NCI-H2196 (cell line): Measurements from ENCODE around the gene OR6K3.
"Not testable (repeated sequence)": the region's sequence is repeated elsewhere in the genome, so short reads cannot be mapped to it uniquely, and the experiment has no call there.

Experiments
- DNase-seq: peaks from one replicate; lab custom pipeline; 2025; ENCODE audit not compliant: unreplicated experiment; lab: John Stamatoyannopoulos, UW

Gene OR6K3, protein sequence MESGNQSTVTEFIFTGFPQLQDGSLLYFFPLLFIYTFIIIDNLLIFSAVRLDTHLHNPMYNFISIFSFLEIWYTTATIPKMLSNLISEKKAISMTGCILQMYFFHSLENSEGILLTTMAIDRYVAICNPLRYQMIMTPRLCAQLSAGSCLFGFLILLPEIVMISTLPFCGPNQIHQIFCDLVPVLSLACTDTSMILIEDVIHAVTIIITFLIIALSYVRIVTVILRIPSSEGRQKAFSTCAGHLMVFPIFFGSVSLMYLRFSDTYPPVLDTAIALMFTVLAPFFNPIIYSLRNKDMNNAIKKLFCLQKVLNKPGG

DNA sequence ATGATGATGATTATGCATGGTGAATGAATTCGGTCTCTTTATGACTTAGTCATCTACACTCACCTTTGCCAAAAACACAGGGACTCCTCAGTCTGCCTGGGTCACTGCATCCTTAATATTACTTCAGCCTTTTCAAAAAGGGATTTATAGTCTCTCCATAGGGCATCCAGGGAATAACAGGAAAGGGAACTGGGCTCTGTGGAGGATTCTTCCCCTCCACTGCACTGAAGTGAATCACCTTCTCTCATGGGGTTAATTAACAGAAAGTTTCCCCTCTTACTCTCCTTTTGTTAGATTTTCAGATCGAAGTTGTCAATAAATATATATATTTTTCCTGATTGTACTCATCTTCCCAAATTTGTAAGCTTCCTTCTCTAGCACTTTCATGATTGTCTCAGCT, at the start of gene OR6K3:
Gene OR6K3, minus strand, starts transcription at position 101 of the 400 bp plus-strand sequence. CDS start 2,605 bp downstream, outside the sequence.
- DNase-seq = no peak

DNA sequence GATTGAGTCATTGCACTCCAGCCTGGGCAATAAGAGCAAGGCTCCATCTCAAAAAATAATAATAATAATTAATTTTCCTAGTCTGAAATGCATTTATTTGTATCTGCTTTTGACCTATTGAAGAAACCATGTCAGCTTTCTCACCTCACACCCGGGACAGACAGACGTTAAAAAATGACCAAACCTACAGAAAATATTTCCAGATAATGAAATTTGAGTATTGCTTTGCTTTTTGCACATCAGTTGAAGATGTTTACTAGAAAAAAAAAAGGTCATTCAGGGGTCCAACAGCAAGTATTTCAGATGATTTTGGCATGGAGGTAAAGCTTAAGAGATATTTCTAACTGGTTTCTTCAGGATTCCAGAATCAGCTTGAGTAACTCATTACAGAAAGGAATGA, 33.9 kb upstream of the OR6K3 start, which contains the start of gene OR6K6:
Gene OR6K6, plus strand, starts transcription at position 301 of the 400 bp plus-strand sequence. CDS start 168 bp downstream, outside the sequence.
- no peak for DNase-seq

DNA sequence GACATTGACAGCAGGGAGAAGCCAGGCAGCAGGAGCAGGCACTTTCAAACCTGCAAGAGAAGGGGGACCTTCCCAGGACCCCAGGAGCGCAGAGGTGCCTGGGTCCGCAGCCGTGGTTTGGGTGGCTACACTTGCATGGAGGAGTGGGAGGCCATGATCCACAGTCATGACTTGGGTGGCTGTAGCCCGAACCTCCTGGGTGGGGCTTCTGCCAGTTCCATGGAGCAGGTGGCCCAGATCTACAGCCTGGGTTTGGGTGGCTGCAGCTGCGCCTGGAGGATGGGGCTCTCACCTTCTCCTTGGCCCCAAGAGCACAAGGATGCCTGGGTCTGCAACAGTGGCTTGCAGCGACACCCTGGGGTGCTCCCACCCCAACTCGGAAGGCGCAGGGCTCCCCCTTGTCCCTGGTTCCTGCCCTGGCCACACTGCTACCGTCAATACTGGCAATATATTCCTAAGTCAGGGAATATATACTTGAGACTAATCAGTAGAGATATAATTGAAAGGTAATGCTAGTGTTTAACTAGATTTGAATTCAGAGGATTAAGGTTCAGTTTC, 31.7 kb upstream of the OR6K3 start:
- no peak for DNase-seq

DNA sequence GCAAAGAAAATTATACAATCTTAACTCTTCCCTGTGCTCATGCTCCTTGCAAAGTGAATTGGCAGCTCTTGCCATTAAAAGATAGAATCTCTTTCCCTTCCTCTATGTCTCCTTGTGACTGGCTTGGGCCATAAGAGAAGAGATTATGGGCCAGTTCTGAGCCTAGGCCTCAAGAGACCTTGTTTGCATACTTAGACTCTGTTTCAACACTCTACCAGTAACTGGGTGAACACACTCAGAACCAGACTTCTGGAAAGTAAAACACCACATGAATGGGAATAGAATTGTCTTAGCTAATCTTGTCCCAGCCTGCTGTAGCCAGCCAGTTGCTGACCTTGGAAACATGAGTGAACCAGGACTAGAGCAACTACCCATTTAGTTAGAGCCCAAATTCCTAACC, 15.3 kb upstream of the OR6K3 start:
- DNase-seq = no peak

DNA sequence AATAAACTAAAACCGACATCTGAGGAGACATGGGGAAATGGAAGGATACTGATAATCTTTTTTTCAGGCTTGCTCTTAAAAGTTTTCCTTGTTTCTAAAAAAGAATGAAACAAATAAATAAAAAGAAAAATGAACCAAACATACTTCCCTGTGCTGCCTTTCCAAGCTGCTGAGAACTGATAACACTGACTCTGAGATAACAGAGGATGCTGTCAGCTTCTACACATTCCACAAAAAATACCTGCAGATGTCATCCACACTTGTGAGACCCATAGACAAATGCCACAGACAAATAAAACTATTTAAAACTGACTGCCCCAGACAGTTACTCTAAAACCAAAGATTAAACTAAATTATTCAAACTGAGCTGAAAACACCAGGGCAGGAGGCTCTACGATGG, 12.0 kb upstream of the OR6K3 start:
- DNase-seq = no peak

DNA sequence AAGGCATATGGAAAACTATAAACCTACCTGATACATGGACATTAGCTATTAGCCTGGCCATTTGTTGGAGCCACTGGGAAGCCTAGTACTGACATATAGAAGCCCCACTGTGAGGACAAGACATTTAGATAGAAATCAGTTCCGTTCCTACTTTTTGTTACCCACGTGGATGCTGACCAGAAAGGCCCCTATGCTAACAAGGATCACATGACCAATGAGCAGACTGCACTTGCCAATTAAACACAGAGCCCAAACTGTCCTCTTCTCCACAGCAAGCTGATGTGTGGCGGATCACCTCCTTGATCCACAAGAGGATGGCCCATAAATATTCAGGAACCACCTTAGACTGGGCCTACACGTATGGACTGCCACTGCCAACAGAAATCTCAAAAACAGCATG, 11.2 kb upstream of the OR6K3 start:
- DNase-seq = no peak

DNA sequence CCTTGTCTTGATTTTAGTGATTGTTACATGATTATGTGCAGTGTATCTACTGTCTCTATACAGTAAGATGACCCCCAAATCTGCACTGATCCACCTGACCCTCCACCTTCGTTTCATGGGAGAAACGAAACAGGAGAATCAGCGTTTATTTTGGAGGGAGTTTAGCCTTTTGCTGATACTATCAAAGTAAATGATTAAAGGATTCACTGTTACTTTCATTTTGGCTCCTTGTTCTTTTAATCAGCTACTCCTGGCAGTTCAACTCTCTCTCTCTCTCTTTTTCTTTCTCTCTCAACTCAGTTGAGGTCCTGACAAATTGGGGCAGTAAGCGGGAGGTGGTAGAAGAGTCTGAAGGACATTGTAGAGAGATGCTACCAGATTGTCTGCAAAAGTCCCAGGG, 9.9 kb upstream of the OR6K3 start:
- no peak for DNase-seq

DNA sequence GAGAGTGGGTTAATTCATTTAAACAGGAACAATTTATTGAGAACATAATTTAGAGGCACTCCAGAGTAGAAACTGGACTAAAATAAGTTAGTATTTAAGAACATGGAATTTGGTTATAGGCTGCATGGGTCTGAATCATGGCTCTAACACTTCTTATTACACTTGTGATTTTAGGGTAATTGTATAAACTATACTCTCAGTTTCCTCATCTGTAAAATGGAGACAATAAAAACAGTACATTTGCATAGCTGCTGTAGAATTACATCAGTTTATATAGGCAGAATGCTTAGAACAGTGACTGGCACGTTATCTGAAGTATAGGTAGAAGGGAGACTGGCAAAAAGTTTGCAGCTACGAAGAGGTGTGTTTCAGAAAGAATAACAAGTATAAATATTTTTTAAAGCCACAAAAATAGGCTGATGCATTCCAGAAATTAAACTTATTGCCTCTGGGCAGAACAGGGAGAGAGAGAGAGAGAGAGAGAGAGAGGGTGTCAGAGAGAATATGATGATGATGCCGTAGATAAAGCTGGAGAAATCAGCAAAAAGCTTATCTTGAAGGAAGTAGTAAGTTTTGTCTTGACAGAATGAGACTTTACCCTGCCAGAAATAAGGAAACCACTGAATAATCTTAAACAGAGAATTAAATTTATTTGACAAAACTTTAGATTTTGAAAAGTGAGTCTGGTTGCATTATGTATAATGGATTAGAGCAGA, 8.1 kb upstream of the OR6K3 start:
- DNase-seq = no peak

DNA sequence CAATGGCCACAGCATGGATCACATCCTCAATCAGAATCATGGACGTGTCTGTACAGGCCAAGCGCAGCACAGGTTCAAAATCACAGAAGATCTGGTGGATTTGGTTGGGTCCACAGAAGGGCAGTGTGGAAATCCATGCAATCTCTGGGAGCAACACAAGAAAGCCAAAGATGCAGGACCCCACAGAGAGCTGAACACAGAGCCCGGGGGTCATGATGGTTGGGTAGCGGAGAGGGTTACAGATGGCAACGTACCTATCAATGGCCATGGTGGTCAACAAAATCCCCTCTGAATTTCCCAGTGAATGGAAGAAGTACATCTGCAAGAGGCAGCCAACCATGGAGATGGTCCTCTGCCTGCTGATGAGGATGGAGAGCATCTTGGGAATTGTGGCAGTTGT, 3.9 kb upstream of the OR6K3 start:
- DNase-seq = no peak

DNA sequence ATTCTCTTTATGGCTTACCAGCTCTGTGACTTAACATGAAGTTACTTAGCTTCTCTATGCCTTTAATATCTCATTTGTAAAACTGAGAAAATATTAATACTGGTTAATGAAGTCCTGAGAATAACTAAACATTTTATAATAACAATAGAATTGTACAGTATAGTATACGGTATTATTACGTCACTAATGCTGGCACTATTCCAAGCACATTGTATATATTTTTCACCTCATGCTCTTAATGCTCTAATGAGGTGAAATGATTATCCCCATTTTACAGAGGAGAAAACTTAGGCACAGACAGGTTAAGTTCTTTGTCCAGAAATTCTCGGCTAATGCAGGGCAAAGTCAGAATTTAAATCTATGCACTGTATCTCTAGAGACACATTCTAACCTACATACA, 856 bp downstream of the OR6K3 start:
- no peak for DNase-seq

DNA sequence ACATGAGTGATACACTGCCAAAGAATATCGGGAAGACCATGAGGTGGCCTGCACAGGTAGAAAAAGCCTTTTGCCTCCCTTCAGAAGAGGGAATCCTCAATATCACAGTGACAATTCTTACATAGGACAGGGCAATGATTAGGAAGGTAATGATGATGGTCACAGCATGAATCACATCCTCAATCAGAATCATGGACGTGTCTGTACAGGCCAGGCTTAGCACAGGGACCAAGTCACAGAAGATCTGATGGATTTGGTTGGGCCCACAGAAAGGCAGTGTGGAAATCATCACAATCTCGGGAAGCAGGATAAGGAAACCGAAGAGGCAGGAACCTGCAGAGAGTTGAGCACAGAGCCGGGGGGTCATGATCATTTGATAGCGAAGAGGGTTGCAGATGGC, 3.2 kb downstream of the OR6K3 start:
- no peak for DNase-seq

DNA sequence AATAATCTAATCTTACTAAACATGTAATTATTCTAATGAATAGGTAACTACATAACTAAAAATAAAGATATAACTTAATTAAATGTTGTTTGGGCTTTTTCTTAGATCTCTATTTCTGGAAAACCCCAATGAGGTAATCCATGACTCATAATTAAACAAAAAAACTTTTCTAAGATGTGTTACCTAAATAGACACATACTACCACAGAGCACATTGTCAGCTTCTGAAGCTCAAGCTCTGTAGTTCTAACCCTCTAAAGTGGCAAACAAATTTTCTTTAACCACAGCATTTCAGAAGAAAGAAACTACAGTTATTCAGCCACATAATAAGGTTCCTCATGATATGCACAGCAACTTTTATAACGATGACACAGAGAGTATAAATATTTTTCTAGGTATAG, 4.2 kb downstream of the OR6K3 start:
- DNase-seq = no peak

DNA sequence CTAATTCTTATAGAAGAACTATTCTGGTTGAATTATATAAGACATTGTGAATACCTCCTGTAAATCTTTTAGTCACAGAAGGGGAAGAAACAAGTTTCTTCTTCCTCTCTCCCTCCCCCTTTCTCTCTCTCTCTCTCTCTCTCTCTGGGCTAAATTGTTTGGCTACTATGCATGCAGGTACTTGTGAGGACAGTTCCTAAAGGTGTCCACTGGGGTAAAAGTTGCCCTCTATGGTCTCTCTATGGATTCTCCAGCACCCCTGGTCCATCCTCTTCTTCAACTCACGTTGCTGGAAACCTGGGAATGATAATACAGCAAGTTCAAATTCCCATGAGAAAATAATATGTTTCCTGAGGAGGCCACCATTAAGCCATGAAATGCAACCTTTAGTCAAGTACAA, 5.8 kb downstream of the OR6K3 start:
- no peak for DNase-seq

DNA sequence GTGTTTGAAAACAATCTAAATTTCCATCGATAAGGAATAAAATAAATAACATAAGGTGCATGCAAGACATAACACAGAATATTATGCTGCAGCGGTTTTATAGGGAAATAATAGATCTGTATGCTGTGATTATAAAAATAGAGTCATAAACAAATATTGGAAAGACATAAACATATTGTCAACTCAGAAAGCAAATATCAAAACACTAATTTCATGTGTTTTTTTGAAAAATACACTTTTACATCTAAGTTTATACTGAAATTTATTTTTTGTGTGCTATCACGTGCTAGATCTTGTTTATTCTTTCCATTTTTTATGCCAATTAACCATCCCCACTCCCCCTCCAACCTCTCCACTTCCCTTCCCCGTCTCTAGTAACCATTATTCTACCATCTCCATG, 9.4 kb downstream of the OR6K3 start:
- DNase-seq = no peak

DNA sequence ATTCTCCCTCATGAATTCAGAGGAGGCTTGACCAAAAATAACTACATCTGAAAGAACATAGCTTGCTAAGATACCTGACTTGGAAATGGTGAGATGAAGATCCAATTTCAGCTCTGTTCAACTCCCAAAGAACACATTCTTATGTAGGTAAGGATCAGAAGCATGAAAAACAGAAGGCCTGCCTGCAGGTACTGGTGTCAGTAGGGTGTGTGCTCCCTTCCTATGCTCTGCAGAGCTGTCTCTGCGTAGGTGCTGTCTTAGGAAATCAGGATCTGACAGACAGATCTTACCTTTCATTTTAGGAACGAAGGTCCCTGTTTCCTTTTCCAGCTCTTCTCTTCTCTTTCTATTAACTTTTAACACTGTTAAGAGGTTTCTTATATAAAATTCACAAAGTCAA, 14.4 kb downstream of the OR6K3 start:
- DNase-seq = no peak

DNA sequence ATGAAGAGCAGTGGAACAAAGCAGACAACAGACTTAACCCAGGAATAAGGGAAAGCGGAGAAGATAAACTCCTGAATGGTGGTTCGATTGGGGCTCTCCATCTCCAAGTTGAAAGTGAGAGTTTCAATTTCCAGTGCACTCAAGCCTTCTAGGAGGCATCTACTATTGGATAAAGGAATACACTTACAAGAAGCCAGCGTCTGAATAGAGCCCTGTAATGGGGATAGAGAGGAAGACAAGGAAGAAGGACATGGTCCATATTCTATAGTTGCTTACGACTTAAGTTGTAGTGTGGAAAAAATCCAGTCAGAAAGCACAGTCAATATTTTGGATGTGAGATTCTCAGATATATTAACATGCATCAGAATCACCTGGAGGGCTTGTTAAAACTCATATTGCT, 20.0 kb downstream of the OR6K3 start, which contains the start of gene OR6K2:
Gene OR6K2, minus strand, starts transcription at position 101 of the 400 bp plus-strand sequence. Its CDS starts 0 bp downstream, at position 101.
- no peak for DNase-seq

DNA sequence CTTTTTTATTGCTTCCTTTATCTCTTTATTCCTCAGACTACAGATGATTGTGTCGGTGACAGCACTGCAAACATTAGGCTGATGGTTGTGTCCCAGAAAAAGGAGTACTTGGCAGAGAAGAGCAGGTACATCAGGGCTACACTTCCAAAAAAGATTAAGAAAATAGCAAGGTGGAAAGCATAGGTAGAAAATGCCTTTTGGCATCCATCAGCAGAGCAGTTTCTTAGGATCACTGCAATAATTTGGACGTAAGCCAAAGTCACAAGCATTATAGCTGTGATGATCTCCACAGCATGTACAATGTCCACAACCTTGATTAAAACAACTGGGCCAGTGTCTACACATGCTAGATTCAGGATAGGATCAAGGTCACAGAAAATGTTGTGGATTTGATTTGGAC, 25.9 kb downstream of the OR6K3 start:
- DNase-seq = no peak

DNA sequence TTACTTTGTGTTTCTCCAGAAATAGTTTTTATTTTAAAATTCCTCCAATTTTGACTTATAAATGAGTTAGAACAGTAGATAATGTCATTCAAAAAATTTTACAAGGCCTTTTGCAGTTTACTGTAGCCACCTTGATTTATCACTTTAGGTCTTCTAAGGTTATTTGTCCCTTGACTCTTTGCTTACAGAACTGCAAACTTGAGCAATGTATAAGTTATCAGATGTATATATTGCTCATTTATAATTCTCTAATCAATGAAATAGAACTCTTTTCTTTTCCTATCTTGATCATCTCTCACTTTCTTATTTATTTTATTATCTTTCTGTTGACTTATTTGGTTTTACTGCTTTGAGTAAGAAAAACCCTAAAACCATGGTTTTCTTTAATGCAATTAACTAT, 28.2 kb downstream of the OR6K3 start:
- no peak for DNase-seq

DNA sequence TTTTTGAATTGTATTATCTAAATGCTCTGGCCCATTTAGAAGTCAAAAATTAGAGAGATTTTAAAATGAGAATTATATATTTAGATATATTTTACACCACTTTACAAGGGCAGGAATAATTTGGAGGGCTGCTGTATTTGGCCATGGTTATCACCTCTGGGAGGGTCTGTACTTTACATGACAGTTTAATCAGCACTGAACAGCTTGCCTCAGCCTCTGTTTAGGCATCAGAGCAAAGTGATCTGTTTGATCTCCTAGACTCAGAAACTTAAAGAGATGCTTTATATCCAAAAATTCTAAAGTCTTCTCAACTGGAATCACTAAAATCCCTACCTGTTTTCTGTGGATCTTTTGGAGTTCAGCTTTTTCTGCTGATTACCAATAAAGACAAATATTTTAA, 28.6 kb downstream of the OR6K3 start:
- no peak for DNase-seq

DNA sequence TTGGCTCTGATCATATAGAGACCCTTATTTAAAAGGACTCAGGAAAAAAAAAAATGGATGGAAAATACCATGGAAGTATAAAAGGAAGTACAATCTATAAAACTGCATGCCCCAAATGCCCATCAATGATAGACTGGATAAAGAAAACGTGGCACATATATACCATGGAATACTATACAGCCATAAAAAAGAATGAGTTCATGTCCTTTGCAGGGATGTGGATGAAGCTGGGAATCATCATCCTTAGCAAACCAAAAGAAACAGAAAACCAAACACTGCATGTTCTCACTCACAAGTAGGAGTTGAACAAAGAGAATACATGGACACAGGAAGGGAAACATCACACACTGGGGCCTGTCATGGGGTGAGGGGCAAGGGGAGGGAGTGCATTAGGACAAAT, 29.4 kb downstream of the OR6K3 start:
- not testable (repeated sequence) for DNase-seq

DNA sequence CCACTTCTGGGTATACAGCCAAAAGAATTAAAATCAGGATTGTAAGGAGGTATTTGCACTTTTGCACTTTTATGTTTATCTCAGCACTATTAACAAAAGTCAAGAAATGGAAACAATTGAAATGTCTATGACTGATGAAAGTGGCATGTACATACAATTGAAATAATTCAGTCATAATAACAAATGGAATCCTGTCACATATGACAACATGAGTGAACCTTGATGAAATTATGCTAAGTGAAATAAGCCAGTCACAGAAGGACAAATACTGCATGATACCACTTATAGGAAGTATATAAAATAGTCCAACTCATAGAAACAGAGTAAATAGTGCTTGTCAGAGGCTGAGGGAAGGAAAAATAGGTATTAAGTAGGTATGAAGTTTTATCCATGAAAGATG, 30.6 kb downstream of the OR6K3 start:
- DNase-seq = no peak

DNA sequence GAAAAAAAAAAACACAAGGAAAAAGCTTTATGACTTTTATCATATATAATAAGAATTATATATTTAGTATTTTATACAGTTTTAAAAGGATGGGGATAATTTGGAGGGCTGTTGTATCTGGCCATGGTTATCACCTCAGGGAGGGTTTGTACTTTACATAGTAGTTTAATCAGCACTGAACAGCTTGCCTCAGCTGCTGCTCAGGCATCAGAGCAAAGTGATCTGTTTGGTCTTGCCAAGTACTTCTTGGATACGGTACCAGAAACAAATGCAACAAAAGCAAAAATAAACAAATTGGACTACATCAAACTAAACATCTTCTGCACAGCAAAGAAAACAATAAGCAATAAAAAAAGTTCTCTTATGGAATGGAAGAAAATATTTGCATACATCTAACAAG, 31.4 kb downstream of the OR6K3 start:
- DNase-seq = no peak
